Activated CD8-positive, alpha-beta memory T cell treated with anti-CD3 and anti-CD28 coated beads for 48 hours (primary cell): ENCODE results near the gene ACSS3.

Source experiments
- DNase-seq, 3 experiments: peaks; one replicate each; pipeline ENCODE4 v3.0.0-alpha.2; 2020; ENCODE audit warnings: low read depth in 2 of 3, low spot score in 2 of 3

The ACSS3 gene

DNA sequence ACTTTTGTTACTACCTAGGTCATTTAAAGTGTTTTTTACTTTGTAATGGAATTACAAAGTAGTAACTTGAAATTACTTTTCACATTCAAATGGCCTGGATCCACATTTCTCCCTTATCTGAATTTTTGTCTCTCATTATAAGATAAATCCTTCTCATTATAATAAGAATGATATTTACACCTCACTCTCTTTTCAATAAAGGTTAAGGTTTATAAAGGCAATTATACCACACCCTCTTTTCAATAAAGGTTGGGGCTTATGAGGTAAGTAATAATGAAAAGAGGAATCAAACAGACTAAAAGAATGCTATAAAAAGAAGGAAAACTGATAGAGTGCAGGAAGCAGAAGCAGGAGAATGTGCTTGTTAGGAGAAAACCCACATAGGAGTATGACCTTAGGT, 210.8 kb downstream of the ACSS3 start:
- DNase-seq: no peak

DNA sequence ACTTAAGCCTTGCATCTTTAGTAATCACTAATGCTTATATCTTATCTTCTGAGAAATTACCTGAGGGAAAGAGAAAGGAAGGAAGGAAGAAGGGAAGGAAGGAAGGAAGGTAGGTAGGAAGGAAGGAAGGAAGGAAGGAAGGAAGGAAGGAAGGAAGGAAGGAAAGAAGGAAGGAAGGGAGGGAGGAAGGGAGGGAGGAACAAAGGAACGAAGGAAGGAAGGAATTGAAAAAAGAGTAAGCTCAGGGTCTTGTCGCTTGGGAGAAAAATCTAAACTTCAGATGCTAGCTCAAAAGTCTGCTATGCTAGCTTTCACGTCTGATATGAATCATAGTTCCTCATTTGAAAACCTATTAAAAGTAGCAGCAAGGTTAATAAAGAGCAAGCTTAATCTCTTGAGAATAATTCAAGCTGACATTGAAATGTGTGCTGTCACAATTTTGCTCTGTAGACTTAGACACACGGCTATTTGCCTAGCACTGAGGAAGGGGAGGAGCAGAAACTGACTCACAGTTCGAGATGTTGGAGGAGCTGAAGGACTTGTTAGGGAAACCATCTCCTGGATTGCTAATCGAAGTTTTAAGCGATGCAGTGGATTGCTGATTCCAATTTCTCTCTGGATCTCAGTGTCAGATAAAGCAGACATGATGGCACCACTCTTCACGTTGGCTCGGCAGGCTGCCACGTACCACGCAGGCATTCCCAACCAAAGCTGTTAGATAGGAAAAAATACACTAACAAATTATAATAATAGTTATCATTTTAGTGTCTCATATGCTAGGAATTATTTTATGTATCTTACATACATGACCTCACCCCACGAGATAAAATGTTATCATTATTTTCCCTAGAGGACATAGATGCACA, 216.7 kb downstream of the ACSS3 start:
- no peak for DNase-seq

DNA sequence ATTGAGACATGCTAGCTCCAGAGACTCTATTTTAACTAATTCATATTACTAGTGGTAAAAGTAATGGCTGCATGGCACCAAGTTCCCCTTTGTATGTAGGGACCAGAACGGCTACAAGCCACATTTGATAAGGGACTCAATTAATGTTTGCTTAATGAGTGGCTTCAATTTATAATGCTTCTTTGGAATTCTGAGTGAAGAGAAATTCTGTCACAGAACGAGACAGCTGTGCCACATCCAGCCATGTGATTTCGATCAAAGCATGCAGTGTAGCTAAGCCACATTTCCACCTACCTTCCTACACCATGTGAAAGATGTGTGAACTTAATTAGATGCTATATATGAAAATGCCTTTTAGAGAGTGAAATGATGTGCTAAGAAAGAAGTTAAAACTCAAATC, 217.4 kb downstream of the ACSS3 start:
- DNase-seq: no peak

DNA sequence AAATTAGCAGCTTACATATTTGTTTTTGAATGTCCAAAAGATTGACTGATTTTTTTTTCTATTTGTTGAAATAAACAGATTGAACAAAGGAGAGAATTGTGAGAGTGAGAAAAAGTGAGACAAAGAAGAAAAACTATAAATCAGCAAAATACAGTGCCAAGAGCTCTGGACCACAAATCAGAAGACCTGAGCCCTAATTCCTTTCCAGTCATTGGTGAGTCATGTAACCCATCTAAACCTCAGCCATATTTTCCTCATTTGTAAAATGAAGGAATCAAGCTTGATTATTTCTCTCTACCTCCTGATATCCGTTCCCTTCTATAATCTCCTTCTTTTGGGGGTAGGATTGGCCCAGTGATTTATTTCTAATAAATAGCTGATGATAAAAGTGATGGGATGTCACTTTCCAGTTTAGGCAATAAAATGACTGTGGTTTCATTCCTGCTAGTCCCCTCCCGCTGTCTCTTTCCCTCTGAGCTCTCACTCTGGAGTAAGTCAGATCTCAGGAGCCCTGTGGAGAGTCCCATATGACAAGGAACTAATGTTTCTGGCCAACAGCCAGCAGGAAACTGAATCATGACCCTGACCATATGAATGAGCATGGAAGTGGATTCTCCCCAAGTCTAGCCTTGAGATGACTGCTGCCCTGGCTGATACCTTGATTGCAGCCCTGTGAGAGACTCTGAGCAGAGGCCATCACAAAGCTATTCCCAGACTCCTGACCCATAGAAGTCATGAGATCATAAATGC, 218.9 kb downstream of the ACSS3 start:
- no peak for DNase-seq

- no peak for DNase-seq
Observed at GRCh38 chr12:81297601-81298000, 219.7 kb downstream of the ACSS3 start.

DNA sequence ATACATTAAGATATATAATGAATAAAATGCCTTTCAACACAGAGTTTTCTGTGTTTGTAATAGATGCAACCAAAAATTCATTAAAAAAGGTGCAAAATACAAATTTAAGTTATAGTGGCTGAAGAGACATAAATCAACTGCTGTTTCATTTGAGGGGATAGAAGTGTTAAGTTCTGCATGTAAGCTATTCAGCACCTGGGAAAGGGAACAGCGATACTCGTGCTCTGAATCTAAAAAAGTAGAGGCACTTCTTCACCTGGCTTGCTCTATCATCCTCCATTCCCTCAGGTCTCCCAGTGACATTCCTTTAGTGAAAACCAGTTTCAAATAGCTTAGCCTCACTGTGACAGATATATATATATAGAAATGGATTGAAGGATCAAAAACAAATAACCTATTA, 222.6 kb downstream of the ACSS3 start:
- DNase-seq: no peak

- no peak for DNase-seq
Observed at GRCh38 chr12:81303935-81304334, 226.1 kb downstream of the ACSS3 start.
